Activated CD4-positive, CD25-positive, alpha-beta regulatory T cell treated with anti-CD3 and anti-CD28 coated beads, Interleukin-2, amount 50 U/mL, for 24 hours (primary cell): ENCODE measurements around the gene PTPRU.
"Not testable (repeated sequence)": the region's sequence is repeated elsewhere in the genome, so short reads cannot be mapped to it uniquely, and the experiment has no call there.

Experiments used
- ATAC-seq, 2 donors: fragments of 150-1000 bp; cut with Tn5 transposase; one replicate each; pipeline ENCODE4 v1.10.0; 2021; ENCODE audit warnings: mild to moderate bottlenecking in 1 of 2, moderate library complexity in 1 of 2

The PTPRU gene

GRCh38 chr1:29222260-29222659 is 14.1 kb upstream of the PTPRU start:
- ATAC-seq = not testable (repeated sequence)

- no peak for ATAC-seq
Observed at GRCh38 chr1:29222686-29223085, 13.6 kb upstream of the PTPRU start.

GRCh38 chr1:29223521-29223920 is 12.8 kb upstream of the PTPRU start:
- ATAC-seq = no peak

- ATAC-seq = no peak
Observed at GRCh38 chr1:29224356-29224837, 11.9 kb upstream of the PTPRU start.

GRCh38 chr1:29225361-29225760 is 11.0 kb upstream of the PTPRU start:
- ATAC-seq = no peak

GRCh38 chr1:29227511-29227910 is 8.8 kb upstream of the PTPRU start:
- no peak for ATAC-seq

- no peak for ATAC-seq
Observed at GRCh38 chr1:29230204-29230552, 6.1 kb upstream of the PTPRU start.

GRCh38 chr1:29230553-29231378 is 5.6 kb upstream of the PTPRU start, which contains the start of gene MECR:
MECR (minus strand) TSS chr1:29230934; CDS start chr1:29230906, 28 bp downstream.
- peak; percentile 98 for ATAC-seq

- ATAC-seq = no peak
Observed at GRCh38 chr1:29232387-29232786, 3.9 kb upstream of the PTPRU start.

GRCh38 chr1:29233693-29234092 is 2.6 kb upstream of the PTPRU start:
- no peak for ATAC-seq

GRCh38 chr1:29234471-29234870 is 1.9 kb upstream of the PTPRU start:
- ATAC-seq = no peak

GRCh38 chr1:29234881-29235280 is 1.4 kb upstream of the PTPRU start:
- not testable (repeated sequence) for ATAC-seq

- no peak for ATAC-seq
Observed at GRCh38 chr1:29236712-29237128, 398 bp downstream of the PTPRU start.

- ATAC-seq = no peak
Observed at GRCh38 chr1:29237129-29237821, 953 bp downstream of the PTPRU start.

GRCh38 chr1:29237852-29238619 is 1.7 kb downstream of the PTPRU start:
- no peak for ATAC-seq

- ATAC-seq = no peak
Observed at GRCh38 chr1:29238620-29239002, 2.3 kb downstream of the PTPRU start.

GRCh38 chr1:29239142-29239541 is 2.8 kb downstream of the PTPRU start:
- ATAC-seq = no peak

- ATAC-seq = no peak
Observed at GRCh38 chr1:29240400-29240837, 4.1 kb downstream of the PTPRU start.

- ATAC-seq = no peak
Observed at GRCh38 chr1:29240986-29241385, 4.7 kb downstream of the PTPRU start.

GRCh38 chr1:29243023-29243870 is 6.9 kb downstream of the PTPRU start:
- ATAC-seq = no peak

- no peak for ATAC-seq
Observed at GRCh38 chr1:29243871-29244200, 7.5 kb downstream of the PTPRU start.

- no peak for ATAC-seq
Observed at GRCh38 chr1:29245261-29245660, 8.9 kb downstream of the PTPRU start.
